Nephron (organoid): ENCODE results near the gene LCORL.

Experiments used
- H3K27ac Mint-ChIP-seq, 3 experiments: 2 replicates each; pipeline ENCODE4 v1.8.0; 2020; ENCODE audit warnings: mixed read lengths in 3 of 3, mild to moderate bottlenecking in 2 of 3, moderate library complexity in 1 of 3
- H3K27me3 Mint-ChIP-seq: 2 replicates; pipeline ENCODE4 v1.8.0; 2021; ENCODE audit warnings: low read depth, mild to moderate bottlenecking, moderate library complexity, mixed read lengths
- H3K36me3 Mint-ChIP-seq: 2 replicates; pipeline ENCODE4 v1.8.0; 2020; ENCODE audit warnings: low read depth, mixed read lengths
- H3K4me1 Mint-ChIP-seq: 2 replicates; pipeline ENCODE4 v1.8.0; 2020; ENCODE audit warnings: mixed read lengths
- H3K4me3 Mint-ChIP-seq, 3 experiments: 2 replicates each; pipeline ENCODE4 v1.8.0; 2020; ENCODE audit warnings: mild to moderate bottlenecking in 3 of 3, mixed read lengths in 3 of 3, moderate library complexity in 2 of 3
- H3K9me3 Mint-ChIP-seq: 2 replicates; pipeline ENCODE4 v1.8.0; 2020; ENCODE audit warnings: mixed read lengths
- CTCF ChIP-seq, 3 experiments: fragments of 200-600 bp; sonication (generic); IDR thresholded peaks; one replicate each; pipeline ENCODE4 v1.5.0; 2021; ENCODE audit warnings: antibody characterized with exemption in 3 of 3; ENCODE audit not compliant: unreplicated experiment in 3 of 3

The LCORL gene

GRCh38 chr4:17846266-17846665, 175.3 kb downstream of the LCORL start:
- Mint-ChIP-seq H3K4me3 (no peak overlapping the region), H3K36me3 (peaks cover 66% of the 10 kb centered on the region), H3K9me3 (peaks cover 10% of the 10 kb centered on the region), H3K27ac (no peak overlapping the region), H3K27me3 (no peaks in the 10 kb centered on the region), H3K4me1 (no peaks in the 10 kb centered on the region)
- no peak for TF ChIP-seq CTCF (IDR thresholded peaks at IDR 0.05; ENCODE audit: unreplicated experiment in 3 of 3)

GRCh38 chr4:17823871-17824669, 197.5 kb downstream of the LCORL start:
- Mint-ChIP-seq H3K27me3 (no peaks in the 10 kb centered on the region), H3K9me3 (no peaks in the 10 kb centered on the region), H3K27ac (no peak overlapping the region), H3K4me1 (no peaks in the 10 kb centered on the region), H3K4me3 (no peak overlapping the region), H3K36me3 (peaks cover 39% of the 10 kb centered on the region)
- no peak for TF ChIP-seq CTCF (IDR thresholded peaks at IDR 0.05; ENCODE audit: unreplicated experiment in 3 of 3)

- peak overlapping the region in 2 of 3 experiments; percentile 48 to 72 for H3K27ac Mint-ChIP-seq
- H3K9me3 Mint-ChIP-seq: no peaks in the 10 kb centered on the region
- H3K36me3 Mint-ChIP-seq: peaks cover 18% of the 10 kb centered on the region
- H3K4me1 Mint-ChIP-seq: peaks cover 14% of the 10 kb centered on the region
- no peak overlapping the region for H3K4me3 Mint-ChIP-seq
- no peaks in the 10 kb centered on the region for H3K27me3 Mint-ChIP-seq
- peak; percentile 45 to 63 (median 54) for TF ChIP-seq CTCF (IDR thresholded peaks at IDR 0.05; ENCODE audit: unreplicated experiment in 3 of 3)
Measured at GRCh38 chr4:17817027-17817426, 204.5 kb downstream of the LCORL start.

DNA sequence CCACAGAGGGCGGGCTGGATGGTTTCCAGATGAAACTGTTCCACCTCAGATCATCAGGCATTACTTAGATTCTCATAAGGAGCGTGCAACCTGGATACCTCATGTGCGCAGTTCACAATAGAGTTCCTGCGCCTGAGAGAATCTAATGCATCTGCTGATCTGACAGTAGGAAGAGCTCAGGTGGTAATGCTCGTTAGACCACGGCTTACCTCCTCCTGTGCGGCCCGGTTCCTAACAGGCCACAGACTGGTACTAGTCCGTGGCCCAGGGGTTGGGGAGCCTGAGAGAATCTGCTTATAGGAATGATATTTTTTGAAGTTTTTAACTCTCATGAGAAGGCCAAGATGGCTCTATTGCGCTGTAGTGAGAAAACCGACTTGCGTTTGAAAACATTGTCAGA, 205.4 kb downstream of the LCORL start:
- Mint-ChIP-seq H3K27me3 (no peaks in the 10 kb centered on the region), H3K9me3 (no peaks in the 10 kb centered on the region), H3K36me3 (peaks cover 15% of the 10 kb centered on the region), H3K27ac (no peak overlapping the region), H3K4me1 (peaks cover 22% of the 10 kb centered on the region), H3K4me3 (no peak overlapping the region)
- TF ChIP-seq CTCF (IDR thresholded peaks at IDR 0.05; ENCODE audit: unreplicated experiment in 3 of 3): no peak

DNA sequence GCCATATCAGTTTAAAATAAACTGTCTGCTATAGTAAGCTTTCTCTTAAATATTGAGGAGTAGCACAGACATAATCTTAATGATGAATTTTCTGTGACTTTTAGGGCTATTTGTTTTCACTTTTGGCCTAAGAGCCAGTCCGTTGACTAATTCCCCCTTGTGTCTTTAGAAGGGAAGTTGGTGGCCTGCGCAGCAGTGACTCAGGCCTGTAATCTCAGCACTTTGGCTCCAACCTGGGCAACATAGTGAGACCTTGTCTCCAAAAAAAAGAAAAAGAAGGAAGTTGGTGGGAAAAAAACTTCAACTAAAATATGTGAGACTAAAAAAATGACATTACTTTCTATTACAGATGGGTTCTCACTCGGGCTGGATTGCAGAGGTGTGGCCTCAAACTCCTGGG, 207.4 kb downstream of the LCORL start:
- H3K9me3 Mint-ChIP-seq: no peaks in the 10 kb centered on the region
- no peak overlapping the region for H3K4me3 Mint-ChIP-seq
- H3K36me3 Mint-ChIP-seq: peaks cover 11% of the 10 kb centered on the region
- peaks cover 22% of the 10 kb centered on the region for H3K4me1 Mint-ChIP-seq
- H3K27ac Mint-ChIP-seq: no peak overlapping the region
- H3K27me3 Mint-ChIP-seq: no peaks in the 10 kb centered on the region
- TF ChIP-seq CTCF (IDR thresholded peaks at IDR 0.05; ENCODE audit: unreplicated experiment in 3 of 3): no peak

DNA sequence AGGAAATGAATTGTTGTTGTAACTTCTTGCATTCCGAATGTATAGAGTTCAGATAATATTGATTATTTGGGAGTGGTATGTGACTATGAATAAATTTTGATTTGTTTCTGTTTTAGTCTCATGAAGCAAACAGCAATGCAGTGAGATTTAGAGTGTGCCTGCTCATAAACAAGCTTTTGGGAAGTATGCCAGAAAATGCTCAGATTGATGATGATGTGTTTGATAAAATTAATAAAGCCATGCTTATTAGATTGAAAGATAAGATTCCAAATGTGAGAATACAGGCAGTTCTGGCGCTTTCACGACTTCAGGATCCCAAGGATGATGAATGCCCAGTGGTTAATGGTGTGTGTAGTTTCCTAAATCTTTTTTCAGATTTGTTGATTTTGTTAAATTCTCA, 208.8 kb downstream of the LCORL start:
- no peak for TF ChIP-seq CTCF (IDR thresholded peaks at IDR 0.05; ENCODE audit: unreplicated experiment in 3 of 3)
- no peaks in the 10 kb centered on the region for H3K27me3 Mint-ChIP-seq
- peak overlapping the region; percentile 86 to 95 (median 89) for H3K4me3 Mint-ChIP-seq
- no peak overlapping the region for H3K27ac Mint-ChIP-seq
- no peaks in the 10 kb centered on the region for H3K9me3 Mint-ChIP-seq
- H3K36me3 Mint-ChIP-seq: peaks cover 13% of the 10 kb centered on the region
- H3K4me1 Mint-ChIP-seq: peaks cover 30% of the 10 kb centered on the region
